T-helper 1 cell treated with Interleukin-12 subunit alpha and Interleukin-12 subunit beta and Interleukin-4 antibody, amounts not matched to agents 30 ng/mL and 1 ng/mL, for 36 hours (primary cell): ENCODE measurements around the gene PRMT2. TPM values are rescaled to one million over a fixed set of nuclear protein-coding genes. Genes with fewer than 3 reads are reported as not detected.

Experiments used
- intact Hi-C: fragments of 100-400 bp; cut with micrococcal nuclease; formaldehyde crosslinking; loops from one replicate; pipeline ENCODE4 v1.15.1; 2024
- total RNA-seq: library from RNA; stranded (reverse); gene quantifications from 2 replicates; pipeline ENCODE4 v1.2.3, GENCODE V29; 2022

PRMT2 gene
- total RNA-seq, 1 donor from 2014 or later: 121 TPM

GRCh38 chr21:46639489-46640386 is 4.3 kb downstream of the PRMT2 start:
- intact Hi-C loops: no loop called here

- intact Hi-C loops: no loop called here
Measured at GRCh38 chr21:46641656-46642055, 6.2 kb downstream of the PRMT2 start.

- intact Hi-C loops: no loop called here
Measured at GRCh38 chr21:46643379-46644177, 8.1 kb downstream of the PRMT2 start.

DNA sequence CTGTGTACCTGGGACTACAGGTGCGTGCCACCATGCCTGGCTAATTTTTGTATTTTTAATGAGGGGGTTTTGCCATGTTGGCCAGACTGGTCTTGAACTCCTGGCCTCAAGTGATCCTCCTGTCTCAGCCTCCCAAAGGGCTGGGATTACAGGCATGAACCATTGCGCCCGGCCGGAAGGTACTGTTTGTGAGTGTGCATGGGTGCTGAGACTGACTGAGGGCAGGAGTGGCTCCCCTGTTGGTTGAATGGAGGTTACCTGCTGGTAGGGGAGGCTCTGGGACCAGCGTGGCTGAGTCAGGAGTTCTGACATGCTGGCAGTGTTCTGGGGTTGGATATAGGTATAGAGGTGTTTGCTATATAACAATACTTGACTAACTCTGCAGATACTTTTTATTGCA is 10.4 kb downstream of the PRMT2 start:
- intact Hi-C loops: no loop called here

- intact Hi-C loops: no loop called here
Measured at GRCh38 chr21:46646541-46647154, 11.2 kb downstream of the PRMT2 start.

- intact Hi-C loops: no loop called here
Measured at GRCh38 chr21:46648539-46648938, 13.1 kb downstream of the PRMT2 start.

- intact Hi-C loops: no loop called here
Measured at GRCh38 chr21:46649356-46649755, 13.9 kb downstream of the PRMT2 start.

GRCh38 chr21:46650476-46651098 is 15.1 kb downstream of the PRMT2 start:
- intact Hi-C loops: no loop called here

DNA sequence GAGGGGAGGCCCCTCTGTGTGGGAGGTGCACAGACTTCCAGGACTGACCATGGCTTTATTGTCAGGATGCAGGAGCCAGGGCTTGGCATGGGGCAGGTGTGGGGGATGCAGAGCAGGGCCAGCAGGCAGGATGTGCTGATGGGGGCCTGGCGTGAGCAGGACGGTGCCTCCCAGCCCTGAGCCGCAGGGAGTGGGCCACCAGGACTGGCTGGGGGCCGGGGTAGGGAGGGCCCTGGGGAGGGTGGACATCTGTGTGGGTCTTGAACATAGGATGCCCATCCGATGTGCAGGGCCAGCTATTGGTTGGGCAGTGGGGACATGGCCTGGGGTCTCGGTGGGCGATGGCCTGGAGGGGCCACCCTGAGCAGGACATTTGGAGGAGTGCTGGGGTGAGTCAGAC is 15.6 kb downstream of the PRMT2 start:
- intact Hi-C loops: no loop called here

DNA sequence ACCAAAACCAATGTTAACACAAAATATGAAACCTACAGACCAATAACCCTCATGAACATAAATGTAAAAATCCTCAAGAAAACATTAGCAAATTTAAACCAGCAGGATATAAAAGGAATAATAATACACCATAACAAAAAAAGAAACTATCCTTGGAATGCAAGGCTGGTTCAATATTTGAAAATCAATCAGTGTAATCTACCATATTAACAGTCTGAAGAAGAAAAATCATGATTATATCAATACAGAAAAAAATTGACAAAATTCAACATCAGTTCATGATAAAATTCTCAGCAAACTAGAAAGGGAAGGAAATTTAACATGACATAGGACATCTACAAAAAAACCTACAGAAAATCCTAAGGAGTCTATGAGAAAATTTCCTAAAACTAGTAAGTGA is 19.8 kb downstream of the PRMT2 start:
- intact Hi-C loops: no loop called here

DNA sequence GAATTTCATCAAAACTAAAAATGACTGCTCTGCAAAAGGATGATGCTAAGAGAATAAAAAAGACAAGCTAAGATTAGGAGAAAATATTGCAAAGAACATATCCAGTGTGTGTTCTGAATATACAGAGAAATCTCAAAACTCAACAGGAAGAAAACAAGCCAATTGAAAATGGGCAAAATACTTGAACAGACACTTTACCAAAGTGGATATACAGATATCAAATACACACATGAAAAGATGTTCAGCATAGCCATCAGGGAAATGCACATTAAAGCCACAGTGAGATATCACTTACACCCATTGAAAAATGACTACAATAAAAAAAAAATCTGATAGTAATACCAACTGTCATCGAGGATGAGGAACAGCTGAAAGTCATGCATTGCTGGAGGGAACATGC is 21.3 kb downstream of the PRMT2 start:
- intact Hi-C loops: no loop called here

- intact Hi-C loops: no loop called here
Measured at GRCh38 chr21:46660505-46660904, 25.0 kb downstream of the PRMT2 start.

- intact Hi-C loops: no loop called here
Measured at GRCh38 chr21:46661211-46661625, 25.7 kb downstream of the PRMT2 start.

- intact Hi-C loops: no loop called here
Measured at GRCh38 chr21:46661642-46662366, 26.3 kb downstream of the PRMT2 start.

GRCh38 chr21:46662367-46662654 is 26.8 kb downstream of the PRMT2 start:
- intact Hi-C loops: no loop called here

GRCh38 chr21:46662765-46663500 is 27.5 kb downstream of the PRMT2 start:
- intact Hi-C loops: no loop called here

DNA sequence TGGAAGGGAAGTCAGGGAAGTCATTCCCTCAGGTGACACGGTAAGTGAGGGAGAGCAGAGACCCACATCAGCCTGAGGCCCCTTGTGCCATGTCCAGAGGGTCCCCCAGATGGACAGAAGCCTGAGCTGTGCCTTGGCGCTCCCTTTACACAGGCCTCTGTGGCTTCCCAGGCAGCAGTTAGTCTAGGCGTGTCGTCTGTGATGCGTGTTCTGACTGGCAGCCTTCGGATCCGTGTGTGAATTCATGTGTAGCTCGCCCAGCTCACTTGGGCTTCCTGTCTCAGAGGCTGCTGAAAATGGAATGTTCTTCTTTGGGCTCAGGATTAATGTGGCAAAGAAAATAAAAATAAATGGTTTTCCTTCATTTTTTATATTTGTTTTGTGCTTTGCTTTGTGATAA is 28.3 kb downstream of the PRMT2 start:
- intact Hi-C loops: no loop called here

GRCh38 chr21:46664316-46664995 is 29.0 kb downstream of the PRMT2 start:
- intact Hi-C loops: no loop called here

GRCh38 chr21:46665566-46665965 is 30.1 kb downstream of the PRMT2 start:
- intact Hi-C loops: no loop called here
